HG03460 (cell line): ENCODE measurements around the gene PAQR9.

ENCODE experiments used
- ATAC-seq: cut with Tn5 transposase; IDR thresholded peaks from one replicate; pipeline ENCODE4 v1.9.1; 2021; ENCODE audit not compliant: unreplicated experiment

PAQR9 gene

GRCh38 chr3:142951794-142952193 lies 11.7 kb downstream of the PAQR9 start:
- ATAC-seq: no peak

GRCh38 chr3:142950972-142951371 lies 12.5 kb downstream of the PAQR9 start:
- ATAC-seq: no peak

- no peak for ATAC-seq
Observed at GRCh38 chr3:142947799-142948575, 15.5 kb downstream of the PAQR9 start.

GRCh38 chr3:142947352-142947751 lies 16.1 kb downstream of the PAQR9 start:
- ATAC-seq: no peak

- no peak for ATAC-seq
Observed at GRCh38 chr3:142946861-142947260, 16.6 kb downstream of the PAQR9 start.

- no peak for ATAC-seq
Observed at GRCh38 chr3:142945023-142945422, 18.5 kb downstream of the PAQR9 start.

GRCh38 chr3:142944342-142944741 lies 19.1 kb downstream of the PAQR9 start:
- peak; percentile 57 for ATAC-seq

- ATAC-seq: no peak
Observed at GRCh38 chr3:142943870-142944269, 19.6 kb downstream of the PAQR9 start.

GRCh38 chr3:142943349-142943748 lies 20.1 kb downstream of the PAQR9 start:
- no peak for ATAC-seq

GRCh38 chr3:142941373-142942123 lies 21.9 kb downstream of the PAQR9 start:
- ATAC-seq: no peak

- no peak for ATAC-seq
Observed at GRCh38 chr3:142940472-142940871, 23.0 kb downstream of the PAQR9 start.

- no peak for ATAC-seq
Observed at GRCh38 chr3:142940000-142940399, 23.5 kb downstream of the PAQR9 start.

- no peak for ATAC-seq
Observed at GRCh38 chr3:142935963-142936362, 27.5 kb downstream of the PAQR9 start.

GRCh38 chr3:142934887-142935269 lies 28.6 kb downstream of the PAQR9 start:
- no peak for ATAC-seq

- ATAC-seq: no peak
Observed at GRCh38 chr3:142934128-142934886, 29.2 kb downstream of the PAQR9 start.

- peak; percentile 66 for ATAC-seq
Observed at GRCh38 chr3:142931222-142931621, 32.3 kb downstream of the PAQR9 start.

- ATAC-seq: no peak
Observed at GRCh38 chr3:142930463-142930862, 33.0 kb downstream of the PAQR9 start.

GRCh38 chr3:142929890-142930289 lies 33.6 kb downstream of the PAQR9 start:
- ATAC-seq: no peak

- ATAC-seq: no peak
Observed at GRCh38 chr3:142929109-142929508, 34.4 kb downstream of the PAQR9 start.

GRCh38 chr3:142926368-142926944 lies 37.0 kb downstream of the PAQR9 start:
- ATAC-seq: no peak

- ATAC-seq: no peak
Observed at GRCh38 chr3:142925140-142925539, 38.3 kb downstream of the PAQR9 start.
